Activated T-cell treated with anti-CD3 and anti-CD28 coated beads for 1 hour (primary cell): ENCODE measurements around the gene MSRB1.
"Not testable (repeated sequence)": the region's sequence is repeated elsewhere in the genome, so short reads cannot be mapped to it uniquely, and the experiment has no call there.

Source experiments
- DNase-seq: peaks from one replicate; pipeline ENCODE4 v3.0.0-alpha.2; 2020; ENCODE audit warnings: low read depth

The MSRB1 gene

DNA sequence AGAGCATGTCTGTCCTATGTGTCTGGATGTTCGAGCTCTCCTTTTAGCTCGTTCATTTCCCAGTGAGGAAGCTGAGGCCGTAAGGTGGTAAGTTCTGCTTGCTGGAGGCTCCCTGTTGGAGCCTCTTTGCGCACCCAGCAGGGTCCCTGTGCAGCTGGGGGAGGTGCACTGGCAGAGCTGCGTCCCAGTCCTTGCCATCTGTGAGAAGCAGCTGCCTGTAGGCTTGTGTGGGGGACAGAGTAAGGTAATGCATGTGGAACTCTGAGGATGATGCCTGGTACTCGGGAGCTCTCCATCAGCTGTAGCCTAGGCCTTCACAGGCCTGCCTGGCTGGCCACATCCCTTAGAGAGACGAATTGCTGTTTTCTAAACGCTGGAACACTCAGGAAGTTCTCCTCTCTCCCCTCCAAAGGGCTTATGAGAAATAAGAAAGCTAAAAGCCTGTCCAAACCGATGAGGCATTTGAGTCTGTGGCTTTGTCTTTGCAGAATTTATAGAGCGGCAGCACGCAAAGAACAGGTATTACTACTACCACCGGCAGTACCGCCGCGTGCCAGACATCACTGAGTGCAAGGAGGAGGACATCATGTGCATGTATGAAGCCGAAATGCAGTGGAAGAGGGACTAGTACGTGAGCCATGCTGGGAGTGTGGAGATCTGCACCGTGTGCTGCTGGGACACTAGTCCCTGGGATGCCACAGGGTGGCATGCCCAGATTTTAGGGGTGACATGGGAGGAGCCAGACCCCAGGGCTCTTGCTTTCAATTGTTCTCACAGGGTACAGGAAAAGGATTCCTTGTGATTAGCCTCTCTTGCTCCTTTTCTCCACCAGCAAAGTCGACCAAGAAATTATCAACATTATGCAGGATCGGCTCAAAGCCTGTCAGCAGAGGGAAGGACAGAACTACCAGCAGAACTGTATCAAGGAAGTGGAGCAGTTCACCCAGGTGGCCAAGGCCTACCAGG, 17.9 kb upstream of the MSRB1 start:
- DNase-seq = no peak

DNA sequence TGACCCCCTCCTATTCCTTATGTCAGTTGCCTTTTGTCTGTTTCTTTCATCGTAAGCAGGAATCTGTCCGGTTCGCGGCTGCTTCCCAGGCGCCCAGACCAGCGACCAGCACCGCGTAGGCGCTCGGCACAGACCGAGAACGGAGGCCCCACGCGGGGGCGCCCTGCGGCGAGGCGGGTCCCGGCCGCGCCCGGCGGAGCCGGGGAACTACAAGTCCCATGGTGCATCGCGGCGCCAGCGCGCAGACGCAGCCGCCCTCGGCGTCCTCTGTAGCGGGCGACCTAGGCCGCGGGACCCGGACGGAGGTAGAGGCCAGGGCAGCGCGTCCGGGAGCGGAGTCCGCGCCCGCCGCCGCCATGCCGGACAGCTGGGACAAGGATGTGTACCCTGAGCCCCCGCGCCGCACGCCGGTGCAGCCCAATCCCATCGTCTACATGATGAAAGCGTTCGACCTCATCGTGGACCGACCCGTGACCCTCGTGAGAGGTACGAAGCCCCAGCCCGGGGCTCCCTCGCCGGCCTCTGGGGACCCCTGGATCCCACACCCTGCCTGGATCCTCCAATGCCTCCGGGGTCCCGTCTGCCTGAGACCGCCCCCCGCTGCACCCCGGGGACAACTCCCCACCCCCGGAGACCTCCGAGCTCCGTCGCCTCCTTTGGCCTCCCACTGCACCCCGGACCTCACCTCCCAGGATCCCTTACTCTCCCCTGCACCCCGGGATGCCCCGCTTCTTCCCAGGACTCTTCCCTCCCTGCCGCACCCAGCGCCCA, 16.5 kb upstream of the MSRB1 start, which contains the start of gene NDUFB10:
Gene NDUFB10 (plus strand): TSS at position 270 of the 771 bp plus-strand sequence. CDS start 87 bp downstream, at position 357.
- DNase-seq = peak; percentile 89

- DNase-seq = no peak
Measured at GRCh38 chr16:1958715-1959268, 15.8 kb upstream of the MSRB1 start.

DNA sequence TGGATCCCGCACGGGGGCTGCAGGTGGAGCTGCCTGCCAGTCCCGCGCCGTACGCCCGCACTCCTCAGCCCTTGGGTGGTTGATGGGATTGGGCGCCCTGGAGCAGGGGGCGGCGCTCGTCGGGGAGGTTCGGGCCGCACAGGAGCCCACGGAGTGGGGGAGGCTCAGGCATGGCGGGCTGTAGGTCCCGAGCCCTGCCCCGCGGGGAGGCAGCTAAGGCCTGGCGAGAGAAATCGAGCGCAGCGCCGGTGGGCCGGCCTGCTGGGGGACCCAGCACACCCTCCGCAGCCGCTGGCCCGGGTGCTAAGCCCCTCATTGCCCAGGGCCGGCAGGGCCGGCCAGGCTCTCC, 15.1 kb upstream of the MSRB1 start:
- not testable (repeated sequence) for DNase-seq

GRCh38 chr16:1957434-1958142, 14.6 kb upstream of the MSRB1 start:
- DNase-seq = not testable (repeated sequence)

- DNase-seq = no peak
Measured at GRCh38 chr16:1953734-1954133, 10.7 kb upstream of the MSRB1 start.

GRCh38 chr16:1950559-1950958, 7.6 kb upstream of the MSRB1 start:
- no peak for DNase-seq

- no peak for DNase-seq
Measured at GRCh38 chr16:1950047-1950446, 7.0 kb upstream of the MSRB1 start.

GRCh38 chr16:1949507-1949906, 6.5 kb upstream of the MSRB1 start:
- DNase-seq = no peak

DNA sequence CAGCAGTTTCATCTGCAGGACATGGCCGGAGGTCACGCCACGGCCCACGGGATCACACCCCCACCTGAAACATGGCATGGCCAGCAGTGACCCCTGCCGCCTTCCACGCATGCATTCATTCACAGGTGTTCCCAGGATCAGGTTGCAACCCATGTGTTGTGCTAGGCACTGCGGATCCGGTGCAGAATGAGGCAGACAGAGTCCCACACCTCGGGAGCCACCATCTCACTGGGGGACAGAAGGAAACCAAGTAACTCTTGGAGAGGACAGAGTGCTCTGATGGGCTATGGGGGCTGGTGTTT, 4.3 kb upstream of the MSRB1 start:
- no peak for DNase-seq

DNA sequence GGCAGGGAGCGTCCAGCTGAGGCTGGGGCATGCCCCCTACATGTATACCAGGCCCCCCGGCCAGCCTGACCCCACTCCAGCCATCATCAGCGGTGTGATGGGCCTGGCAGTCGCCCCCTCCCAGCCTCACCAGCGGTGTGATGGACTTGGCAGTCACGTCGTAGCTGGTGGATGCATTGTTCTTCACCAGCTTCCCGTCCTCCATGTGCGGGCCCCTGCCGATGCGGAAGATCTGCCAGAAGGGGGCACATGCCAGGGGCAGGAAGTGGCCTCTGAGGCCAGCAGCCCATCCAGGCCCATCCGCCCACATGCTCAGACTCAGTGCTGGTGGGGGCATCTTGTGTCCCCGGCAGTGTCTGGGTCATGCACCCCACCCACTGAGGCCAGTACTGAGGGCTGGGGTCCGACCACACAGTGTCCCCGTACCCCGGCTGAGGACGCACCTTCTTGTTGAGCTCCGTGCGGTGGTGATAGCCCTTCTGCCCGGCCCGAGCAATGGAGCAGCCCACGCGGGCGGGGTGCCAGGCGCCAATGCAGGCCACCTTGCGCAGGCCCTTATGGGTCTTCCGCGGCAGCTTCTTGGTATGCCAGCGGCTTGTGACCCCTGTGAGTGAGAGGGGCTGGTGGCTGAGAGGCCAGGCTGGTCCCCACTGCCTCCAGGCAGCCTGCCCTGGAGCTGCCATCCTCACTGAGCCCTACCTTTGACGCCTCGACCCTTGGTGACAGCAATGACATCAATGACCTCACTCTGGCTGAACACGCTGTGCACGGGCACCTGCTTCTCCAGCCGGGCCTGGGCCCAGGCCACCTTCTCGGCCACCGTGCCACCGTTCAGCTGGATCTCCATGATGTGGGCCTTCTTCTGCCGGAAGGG, 3.7 kb upstream of the MSRB1 start:
- DNase-seq = no peak

GRCh38 chr16:1945559-1946391, 2.8 kb upstream of the MSRB1 start:
- DNase-seq = no peak

GRCh38 chr16:1944612-1945199, 1.7 kb upstream of the MSRB1 start:
- DNase-seq = no peak

DNA sequence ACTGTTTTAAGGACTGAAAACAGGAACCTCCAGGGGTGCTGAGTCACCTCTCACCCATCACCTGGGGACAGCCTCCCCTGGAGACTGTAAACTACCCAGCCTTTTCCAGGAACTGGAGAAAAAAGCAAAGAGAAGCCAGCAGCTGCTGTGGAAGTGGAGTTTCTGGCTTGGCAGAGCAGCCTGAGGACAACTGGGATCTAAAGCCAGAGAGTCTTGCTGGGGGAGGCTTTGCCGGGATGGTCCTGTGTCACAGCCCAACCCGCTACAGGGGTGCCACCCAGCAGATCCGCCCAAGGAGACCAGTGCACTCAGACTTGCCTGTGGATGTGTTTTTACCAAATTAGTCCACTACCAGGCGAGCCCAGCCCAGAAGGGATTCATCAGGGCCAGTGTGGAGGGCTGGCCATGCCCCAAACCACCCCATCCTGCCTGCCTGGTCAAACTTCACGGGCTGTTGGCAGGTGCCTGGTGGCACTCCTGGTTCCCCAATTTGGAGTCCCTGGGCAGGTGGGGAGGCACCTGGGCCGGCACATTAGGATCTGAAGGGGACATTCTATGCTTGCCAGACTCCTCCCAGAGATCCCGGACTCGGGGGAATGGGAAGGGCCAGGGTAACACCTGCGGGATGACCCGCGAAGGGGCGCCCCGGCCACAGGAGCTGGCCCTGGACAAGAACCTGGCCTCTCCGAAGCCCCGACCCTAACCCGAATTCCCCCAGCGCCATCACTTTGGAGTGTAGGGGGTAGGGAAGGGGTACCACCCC, 771 bp downstream of the MSRB1 start:
- no peak for DNase-seq

DNA sequence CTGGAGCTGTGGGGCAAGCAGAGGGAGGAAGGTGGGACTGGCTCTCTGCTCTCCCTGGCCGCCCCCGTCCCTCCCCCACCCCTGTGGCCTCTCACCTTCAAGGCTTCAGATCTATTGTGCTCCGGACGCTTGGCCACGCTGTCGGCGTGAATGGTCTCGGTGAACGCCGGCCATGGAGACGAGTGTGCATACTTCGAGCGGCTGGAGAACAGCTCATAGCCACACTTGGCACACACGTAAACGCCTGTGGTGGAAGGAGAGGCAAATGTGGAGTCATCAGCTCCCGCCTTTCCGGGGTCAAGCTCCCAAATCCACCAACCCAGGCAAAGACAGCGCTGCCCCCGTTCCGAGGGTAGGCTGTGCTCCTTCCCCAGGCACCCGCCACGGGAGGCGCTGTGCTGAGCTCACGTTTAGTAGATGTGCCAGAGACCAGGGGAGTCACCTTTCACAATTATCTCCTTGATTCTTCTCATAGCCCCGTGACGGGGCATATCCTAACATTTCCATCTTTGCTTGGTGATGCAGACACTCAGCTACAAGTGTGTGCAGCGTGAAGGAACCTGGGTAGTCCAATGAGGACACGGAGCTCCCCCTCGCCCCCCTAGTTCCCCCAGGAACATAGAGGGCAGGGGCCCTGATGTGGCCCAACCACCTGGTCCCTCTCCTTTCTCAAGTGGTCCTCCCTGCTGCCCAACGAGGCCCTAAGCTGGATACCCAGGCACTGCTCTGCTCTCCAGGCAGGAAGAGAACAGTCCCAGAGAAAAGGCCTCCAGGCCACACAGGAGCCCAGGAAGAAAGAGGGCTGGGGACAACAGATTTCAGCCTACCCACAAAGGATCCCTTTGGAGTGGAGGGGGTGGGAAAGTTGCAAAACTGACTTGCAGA, 1.6 kb downstream of the MSRB1 start:
- DNase-seq = no peak

DNA sequence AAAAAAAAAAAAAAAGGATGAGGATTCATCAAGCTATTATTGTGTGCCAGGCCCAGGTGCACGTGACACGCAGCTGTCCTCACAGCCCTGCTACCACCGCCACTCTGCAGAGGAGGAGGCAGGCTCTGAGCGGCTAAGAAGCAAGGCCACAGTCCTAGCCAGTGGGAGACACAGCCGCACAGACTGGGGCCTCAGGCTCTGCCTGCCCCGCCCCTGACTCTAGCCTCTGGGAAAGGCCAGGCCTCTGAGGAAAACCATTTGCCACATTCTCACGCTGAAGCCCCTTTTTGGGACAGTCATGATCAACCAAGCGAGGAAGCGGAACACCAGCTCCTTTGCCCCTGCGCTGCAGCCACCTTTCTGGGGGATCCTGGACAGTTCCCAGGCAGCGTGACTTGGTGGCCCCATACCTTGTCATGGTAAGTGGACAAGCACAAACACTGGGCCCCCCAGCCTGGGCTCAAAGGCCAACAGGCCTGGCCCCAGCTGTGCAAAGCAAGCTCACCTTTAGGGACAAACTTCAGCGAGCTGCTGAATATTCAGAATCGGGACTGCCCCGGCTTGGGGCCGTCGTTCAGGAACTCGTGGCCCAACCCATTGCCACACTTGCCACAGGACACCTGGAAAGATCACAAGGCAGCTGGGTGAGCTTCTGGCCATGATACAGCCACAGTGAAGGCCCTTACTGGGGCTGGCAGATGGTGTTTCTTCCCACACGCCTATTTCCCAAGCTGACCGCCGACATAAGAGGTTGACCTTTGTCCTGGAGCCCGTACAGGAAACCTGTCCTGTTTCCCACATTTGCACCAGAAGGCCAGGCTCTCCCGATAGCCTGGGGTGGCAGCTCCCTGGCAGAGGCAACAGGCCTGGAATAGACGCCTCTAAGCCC, 2.5 kb downstream of the MSRB1 start:
- no peak for DNase-seq

GRCh38 chr16:1939833-1940232, 3.2 kb downstream of the MSRB1 start:
- DNase-seq = not testable (repeated sequence)
